H1 (cell line): ENCODE measurements around the gene TMTC4.

Source experiments
- SUZ12 ChIP-seq: fragments of 200-600 bp; sonication (generic); IDR thresholded peaks from 2 replicates; pipeline ENCODE4 v1.6.1; 2012; ENCODE audit warnings: mild to moderate bottlenecking, inconsistent platforms, low read length, moderate library complexity, mixed read lengths
- TF ChIP-seq, protein P1 (sequence below), 3 experiments: IDR thresholded peaks; 1 replicate in 2 of 3; 2 replicates in 1 of 3; pipeline versions ENCODE4 v1.5.1 to v1.6.1; 2011; ENCODE audit warnings: low read length in 3 of 3, mild to moderate bottlenecking in 3 of 3, inconsistent platforms in 2 of 3, low read depth in 1 of 3, moderate library complexity in 1 of 3; ENCODE audit not compliant: insufficient read depth in 1 of 3; ENCODE audit errors: control extremely low read depth in 1 of 3

- no peak for TF ChIP-seq SUZ12
- TF ChIP-seq, protein P1, sequence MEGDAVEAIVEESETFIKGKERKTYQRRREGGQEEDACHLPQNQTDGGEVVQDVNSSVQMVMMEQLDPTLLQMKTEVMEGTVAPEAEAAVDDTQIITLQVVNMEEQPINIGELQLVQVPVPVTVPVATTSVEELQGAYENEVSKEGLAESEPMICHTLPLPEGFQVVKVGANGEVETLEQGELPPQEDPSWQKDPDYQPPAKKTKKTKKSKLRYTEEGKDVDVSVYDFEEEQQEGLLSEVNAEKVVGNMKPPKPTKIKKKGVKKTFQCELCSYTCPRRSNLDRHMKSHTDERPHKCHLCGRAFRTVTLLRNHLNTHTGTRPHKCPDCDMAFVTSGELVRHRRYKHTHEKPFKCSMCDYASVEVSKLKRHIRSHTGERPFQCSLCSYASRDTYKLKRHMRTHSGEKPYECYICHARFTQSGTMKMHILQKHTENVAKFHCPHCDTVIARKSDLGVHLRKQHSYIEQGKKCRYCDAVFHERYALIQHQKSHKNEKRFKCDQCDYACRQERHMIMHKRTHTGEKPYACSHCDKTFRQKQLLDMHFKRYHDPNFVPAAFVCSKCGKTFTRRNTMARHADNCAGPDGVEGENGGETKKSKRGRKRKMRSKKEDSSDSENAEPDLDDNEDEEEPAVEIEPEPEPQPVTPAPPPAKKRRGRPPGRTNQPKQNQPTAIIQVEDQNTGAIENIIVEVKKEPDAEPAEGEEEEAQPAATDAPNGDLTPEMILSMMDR (IDR thresholded peaks at IDR 0.05; ENCODE audit: control extremely low read depth in 1 of 3, insufficient read depth in 1 of 3, low read depth in 1 of 3, low read length in 3 of 3) = no peak
These were observed 114.0 kb downstream of the TMTC4 start for GRCh38 chr13:100560498-100561157.
